WTC11 (cell line): ENCODE data around the gene HFM1. TPM values are rescaled to one million over a fixed set of nuclear protein-coding genes. Genes with fewer than 3 reads are reported as not detected.

ENCODE experiments used
- ATAC-seq: fragments of 200-7000 bp; cut with Tn5 transposase; 2 replicates; pipeline ENCODE4 v1.10.0; 2021; ENCODE audit warnings: mild to moderate bottlenecking, moderate library complexity
- CTCF ChIA-PET: fragments of 300-600 bp; sonication (Branson Sonifier 250); formaldehyde crosslinking; loops from one replicate; lab custom pipeline; 2021; ENCODE audit warnings: antibody characterized with exemption; lab: Charles Lee
- POLR2A ChIA-PET: fragments of 350-600 bp; sonication (Branson Sonifier 250); formaldehyde crosslinking; loops from one replicate; lab custom pipeline; 2021; ENCODE audit warnings: antibody characterized with exemption; lab: Charles Lee
- DNase-seq: peaks from one replicate; pipeline ENCODE4 v3.0.0; 2021; ENCODE audit warnings: low spot score
- H3K27ac Mint-ChIP-seq: 2 replicates; pipeline ENCODE4 v1.8.0; 2021; ENCODE audit warnings: mixed read lengths
- H3K27me3 Mint-ChIP-seq: 2 replicates; pipeline ENCODE4 v1.8.0; 2021; ENCODE audit warnings: low read depth, mild to moderate bottlenecking, moderate library complexity, mixed read lengths
- H3K36me3 Mint-ChIP-seq: 2 replicates; pipeline ENCODE4 v1.8.0; 2021; ENCODE audit warnings: mixed read lengths
- H3K4me1 Mint-ChIP-seq: 2 replicates; pipeline ENCODE4 v1.8.0; 2022; ENCODE audit warnings: mixed read lengths
- H3K4me3 Mint-ChIP-seq: 2 replicates; pipeline ENCODE4 v1.8.0; 2021; ENCODE audit warnings: mild to moderate bottlenecking, moderate library complexity, mixed read lengths
- H3K9me3 Mint-ChIP-seq: 2 replicates; pipeline ENCODE4 v1.8.0; 2021; ENCODE audit warnings: mixed read lengths
- CTCF ChIP-seq: fragments of 200-600 bp; IDR thresholded peaks from 2 replicates; pipeline ENCODE4 v1.8.0; 2022; ENCODE audit warnings: antibody characterized with exemption
- EMX1 ChIP-seq: fragments of 250-450 bp; sonication (Bioruptor Pico); IDR thresholded peaks from 2 replicates; pipeline ENCODE4 v1.8.0; 2021; ENCODE audit warnings: mild to moderate bottlenecking
- IRF1 ChIP-seq: sonication (generic); formaldehyde crosslinking; IDR thresholded peaks from 2 replicates; pipeline ENCODE4 v1.8.0; 2023; ENCODE audit warnings: missing genetic modification reagents
- MXD4 ChIP-seq: fragments of 250-450 bp; sonication (Bioruptor Pico); IDR thresholded peaks from 2 replicates; pipeline ENCODE4 v1.8.0; 2021; ENCODE audit warnings: mild to moderate bottlenecking, moderate library complexity, borderline replicate concordance
- NFYB ChIP-seq: sonication (generic); formaldehyde crosslinking; conservative IDR thresholded peaks from 2 replicates; pipeline ENCODE4 v1.8.0; 2022; ENCODE audit warnings: low read depth, missing genetic modification reagents
- PRRX2 ChIP-seq: fragments of 250-450 bp; sonication (Bioruptor Pico); IDR thresholded peaks from 2 replicates; pipeline ENCODE4 v1.8.0; 2021; ENCODE audit warnings: mild to moderate bottlenecking
- RORB ChIP-seq: fragments of 250-450 bp; sonication (Bioruptor Pico); IDR thresholded peaks from 2 replicates; pipeline ENCODE4 v1.9.0; 2021; ENCODE audit warnings: mild to moderate bottlenecking
- SMAD4 ChIP-seq: sonication (generic); formaldehyde crosslinking; IDR thresholded peaks from 2 replicates; pipeline ENCODE4 v1.8.0; 2022; ENCODE audit warnings: mild to moderate bottlenecking, missing genetic modification reagents
- STAT6 ChIP-seq: sonication (generic); formaldehyde crosslinking; conservative IDR thresholded peaks from 2 replicates; pipeline ENCODE4 v1.8.1; 2023; ENCODE audit warnings: mild to moderate bottlenecking, low read depth, missing genetic modification reagents, moderate library complexity
- TEAD1 ChIP-seq: sonication (generic); formaldehyde crosslinking; IDR thresholded peaks from 2 replicates; pipeline ENCODE4 v1.8.0; 2022; ENCODE audit warnings: mild to moderate bottlenecking, missing genetic modification reagents
- ZBTB21 ChIP-seq: sonication (generic); formaldehyde crosslinking; IDR thresholded peaks from 2 replicates; pipeline ENCODE4 v1.8.1; 2023; ENCODE audit warnings: mild to moderate bottlenecking, missing genetic modification reagents, borderline replicate concordance
- ZNF138 ChIP-seq: sonication (generic); formaldehyde crosslinking; conservative IDR thresholded peaks from 2 replicates; pipeline ENCODE4 v1.8.1; 2022; ENCODE audit warnings: mild to moderate bottlenecking, moderate library complexity, missing genetic modification reagents
- ZNF423 ChIP-seq: fragments of 250-450 bp; sonication (Bioruptor Pico); IDR thresholded peaks from 2 replicates; pipeline ENCODE4 v2.1.2; 2022; ENCODE audit warnings: mild to moderate bottlenecking, moderate library complexity
- ZNF532 ChIP-seq: fragments of 250-450 bp; sonication (Bioruptor Pico); IDR thresholded peaks from 2 replicates; pipeline ENCODE4 v1.9.0; 2021; ENCODE audit warnings: mild to moderate bottlenecking, borderline replicate concordance
- total RNA-seq: library from RNA; stranded (reverse); gene quantifications from 3 replicates; pipeline ENCODE4 v1.2.3, GENCODE V29; 2021
- TF ChIP-seq, protein P1 (sequence below): fragments of 250-450 bp; sonication (Bioruptor Pico); IDR thresholded peaks from 2 replicates; pipeline ENCODE4 v1.9.0; 2021; ENCODE audit warnings: moderate library complexity, mild to moderate bottlenecking, inconsistent platforms, borderline replicate concordance
- TF ChIP-seq, protein P2 (sequence below): sonication (generic); formaldehyde crosslinking; IDR thresholded peaks from 2 replicates; pipeline ENCODE4 v1.8.1; 2023; ENCODE audit warnings: mild to moderate bottlenecking, moderate library complexity, missing genetic modification reagents

Gene HFM1
- total RNA-seq, 1 experiment from 2014 or later = 1.7 TPM

DNA sequence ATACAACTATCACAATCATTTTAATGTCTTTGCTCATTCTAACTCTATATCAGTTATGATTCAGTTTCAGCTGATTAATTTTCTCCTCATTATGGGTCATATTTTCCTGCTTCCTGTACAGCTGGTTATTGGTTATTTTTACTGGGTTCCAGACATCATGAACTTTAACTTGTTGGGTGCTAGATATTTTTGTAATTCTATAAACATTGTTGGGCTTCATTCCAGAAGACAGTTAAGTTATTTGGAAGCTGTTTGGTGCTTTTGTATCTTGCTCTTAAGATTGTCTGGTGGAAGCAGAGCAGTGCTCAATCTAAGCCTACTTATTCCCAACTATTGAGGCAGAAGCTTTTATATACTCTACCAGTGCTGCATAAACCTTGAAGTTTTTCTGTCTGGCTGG, 34.4 kb upstream of the HFM1 start:
- Mint-ChIP-seq H3K9me3 (peaks cover 18% of the 10 kb centered on the region), H3K27ac (no peak overlapping the region), H3K36me3 (peaks cover 5% of the 10 kb centered on the region; the same call in 1 of the 2 replicates), H3K4me3 (no peak overlapping the region), H3K27me3 (no peaks in the 10 kb centered on the region), H3K4me1 (no peaks in the 10 kb centered on the region)
- TF ChIP-seq SMAD4 (CRISPR knock-in tag) (no peak), RORB (no peak), STAT6 (no peak), IRF1 (CRISPR knock-in tag) (no peak), TEAD1 (CRISPR knock-in tag) (no peak)
- DNase-seq = no peak
- ChIA-PET CTCF (interaction anchor here (1.1 kb wide), 1 partner anchor 273 kb away, joined by 4 read pairs; no protein-coding TSS in a partner anchor), POLR2A (no interaction called here)
- ATAC-seq = no peak

- ChIA-PET POLR2A (no interaction called here), CTCF (interaction anchor here (0.6 to 1.1 kb wide), 3 partner anchors 23 to 263 kb away, joined by 3 to 6 read pairs (median 5); partner anchors contain the start of gene HFM1)
- ATAC-seq (peak; percentile 93), DNase-seq (peak; percentile 55)
- no peak overlapping the region for H3K4me3 Mint-ChIP-seq
- peaks cover 12% of the 10 kb centered on the region for H3K27me3 Mint-ChIP-seq
- H3K4me1 Mint-ChIP-seq = peaks cover 5% of the 10 kb centered on the region
- H3K27ac Mint-ChIP-seq = no peak overlapping the region
- H3K36me3 Mint-ChIP-seq = no peaks in the 10 kb centered on the region
- no peak for TF ChIP-seq ZNF138
- TF ChIP-seq ZNF423 (CRISPR knock-in tag) = peak; percentile 87
- no peak for TF ChIP-seq ZNF532 (CRISPR knock-in tag)
- peaks cover 5% of the 10 kb centered on the region; the same call in 1 of the 2 replicates for H3K9me3 Mint-ChIP-seq
These were observed 23.7 kb upstream of the HFM1 start for GRCh38 chr1:91428182-91428798.

DNA sequence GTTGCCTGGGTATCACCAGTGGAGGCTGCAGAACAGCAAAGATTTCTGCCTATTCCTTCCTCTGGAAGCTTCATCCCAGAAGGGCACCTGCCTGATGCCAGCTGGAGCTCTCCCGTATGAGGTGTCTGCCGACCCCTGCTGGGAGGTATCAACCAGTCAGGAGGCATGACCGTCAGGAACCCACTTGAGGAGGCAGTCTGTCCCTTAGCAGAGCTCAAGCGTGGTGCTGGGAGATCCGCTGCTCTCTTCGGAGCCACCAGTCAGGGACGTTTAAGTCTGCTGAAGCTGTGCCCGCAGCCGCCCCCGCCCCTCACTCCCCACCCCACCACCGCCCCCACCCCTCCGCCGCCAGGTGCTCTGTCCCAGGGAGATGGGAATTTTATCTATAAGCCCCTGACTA, 23.1 kb upstream of the HFM1 start:
- DNase-seq = peak; percentile 16
- Mint-ChIP-seq H3K4me3 (no peak overlapping the region), H3K4me1 (peaks cover 5% of the 10 kb centered on the region), H3K9me3 (peaks cover 8% of the 10 kb centered on the region; the same call in 1 of the 2 replicates), H3K27ac (no peak overlapping the region), H3K27me3 (peaks cover 12% of the 10 kb centered on the region), H3K36me3 (no peaks in the 10 kb centered on the region)
- ChIA-PET CTCF (interaction anchor here (0.9 to 1.1 kb wide), 2 partner anchors 23 to 262 kb away, joined by 3 to 6 read pairs; partner anchors contain the start of gene HFM1), POLR2A (no interaction called here)
- peak; percentile 18 for ATAC-seq
- TF ChIP-seq MXD4 (CRISPR knock-in tag) (no peak), STAT6 (no peak), ZBTB21 (CRISPR knock-in tag) (no peak), NFYB (CRISPR knock-in tag) (no peak), PRRX2 (CRISPR knock-in tag) (no peak), CTCF (no peak), EMX1 (CRISPR knock-in tag) (no peak)
- TF ChIP-seq, protein P1, sequence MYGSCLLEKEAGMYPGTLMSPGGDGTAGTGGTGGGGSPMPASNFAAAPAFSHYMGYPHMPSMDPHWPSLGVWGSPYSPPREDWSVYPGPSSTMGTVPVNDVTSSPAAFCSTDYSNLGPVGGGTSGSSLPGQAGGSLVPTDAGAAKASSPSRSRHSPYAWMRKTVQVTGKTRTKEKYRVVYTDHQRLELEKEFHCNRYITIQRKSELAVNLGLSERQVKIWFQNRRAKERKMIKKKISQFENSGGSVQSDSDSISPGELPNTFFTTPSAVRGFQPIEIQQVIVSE = no peak
- TF ChIP-seq, protein P2, sequence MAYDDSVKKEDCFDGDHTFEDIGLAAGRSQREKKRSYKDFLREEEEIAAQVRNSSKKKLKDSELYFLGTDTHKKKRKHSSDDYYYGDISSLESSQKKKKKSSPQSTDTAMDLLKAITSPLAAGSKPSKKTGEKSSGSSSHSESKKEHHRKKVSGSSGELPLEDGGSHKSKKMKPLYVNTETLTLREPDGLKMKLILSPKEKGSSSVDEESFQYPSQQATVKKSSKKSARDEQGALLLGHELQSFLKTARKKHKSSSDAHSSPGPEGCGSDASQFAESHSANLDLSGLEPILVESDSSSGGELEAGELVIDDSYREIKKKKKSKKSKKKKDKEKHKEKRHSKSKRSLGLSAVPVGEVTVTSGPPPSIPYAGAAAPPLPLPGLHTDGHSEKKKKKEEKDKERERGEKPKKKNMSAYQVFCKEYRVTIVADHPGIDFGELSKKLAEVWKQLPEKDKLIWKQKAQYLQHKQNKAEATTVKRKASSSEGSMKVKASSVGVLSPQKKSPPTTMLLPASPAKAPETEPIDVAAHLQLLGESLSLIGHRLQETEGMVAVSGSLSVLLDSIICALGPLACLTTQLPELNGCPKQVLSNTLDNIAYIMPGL (CRISPR knock-in tag) = no peak
